LNCAP (cell line): ENCODE data around the gene MIER2.

Experiments used
- CTCF ChIP-seq: fragments of 450-650 bp; IDR thresholded peaks from 2 replicates; pipeline ENCODE4 v1.5.1; 2017; ENCODE audit warnings: mild to moderate bottlenecking

MIER2 gene

GRCh38 chr19:294341-294945 is 50.2 kb downstream of the MIER2 start:
- TF ChIP-seq CTCF: no peak

GRCh38 chr19:293436-294110 is 51.0 kb downstream of the MIER2 start:
- TF ChIP-seq CTCF: no peak

GRCh38 chr19:292951-293350 is 51.6 kb downstream of the MIER2 start:
- no peak for TF ChIP-seq CTCF

- TF ChIP-seq CTCF: no peak
Measured at GRCh38 chr19:292281-292884, 52.2 kb downstream of the MIER2 start.

- no peak for TF ChIP-seq CTCF
Measured at GRCh38 chr19:291561-292280, 52.9 kb downstream of the MIER2 start.

- no peak for TF ChIP-seq CTCF
Measured at GRCh38 chr19:291006-291521, 53.5 kb downstream of the MIER2 start, which contains the start of gene PLPP2. Gene PLPP2 (minus strand): TSS chr19:291403. CDS start chr19:291336, 67 bp downstream.

- no peak for TF ChIP-seq CTCF
Measured at GRCh38 chr19:290372-291005, 54.1 kb downstream of the MIER2 start.
